Bronchial epithelial cell (primary cell): Measurements from ENCODE around the gene STOML1. TPM values are rescaled to one million over a fixed set of nuclear protein-coding genes. Genes with fewer than 3 reads are reported as not detected.

Source experiments
- DNase-seq: peaks from one replicate; pipeline ENCODE4 v3.0.0-alpha.2; 2010; ENCODE audit warnings: low read depth
- FAIRE-seq: peaks from 2 replicates; lab custom pipeline; 2011; peaks lifted over from hg19 to GRCh38; lab: Jason Lieb, UNC
- H3K27me3 ChIP-seq: 2 replicates; pipeline ENCODE4 v1.5.1; 2011; ENCODE audit warnings: low read length; ENCODE audit not compliant: control insufficient read depth, insufficient read depth
- H3K36me3 ChIP-seq: 2 replicates; pipeline ENCODE4 v1.5.1; 2011; ENCODE audit warnings: low read length; ENCODE audit not compliant: control insufficient read depth, insufficient read depth
- H3K4me3 ChIP-seq: 2 replicates; pipeline ENCODE4 v1.5.1; 2011; ENCODE audit warnings: mild to moderate bottlenecking, low read depth, low read length, control low read depth
- total RNA-seq: library from RNA; depleted of rRNA; stranded (reverse); fragments of >200 nt; gene quantifications from 2 replicates; pipeline ENCODE4 v1.2.1, GENCODE V29; 2014
- TF ChIP-seq, protein P1 (sequence below): IDR thresholded peaks from 2 replicates; pipeline ENCODE4 v1.5.1; 2011; ENCODE audit warnings: mild to moderate bottlenecking, moderate library complexity, low read length, control low read depth, inconsistent platforms; ENCODE audit not compliant: insufficient read depth, severe bottlenecking

Gene STOML1
- total RNA-seq, 1 donor from 2014 or later = 9.5 TPM

DNA sequence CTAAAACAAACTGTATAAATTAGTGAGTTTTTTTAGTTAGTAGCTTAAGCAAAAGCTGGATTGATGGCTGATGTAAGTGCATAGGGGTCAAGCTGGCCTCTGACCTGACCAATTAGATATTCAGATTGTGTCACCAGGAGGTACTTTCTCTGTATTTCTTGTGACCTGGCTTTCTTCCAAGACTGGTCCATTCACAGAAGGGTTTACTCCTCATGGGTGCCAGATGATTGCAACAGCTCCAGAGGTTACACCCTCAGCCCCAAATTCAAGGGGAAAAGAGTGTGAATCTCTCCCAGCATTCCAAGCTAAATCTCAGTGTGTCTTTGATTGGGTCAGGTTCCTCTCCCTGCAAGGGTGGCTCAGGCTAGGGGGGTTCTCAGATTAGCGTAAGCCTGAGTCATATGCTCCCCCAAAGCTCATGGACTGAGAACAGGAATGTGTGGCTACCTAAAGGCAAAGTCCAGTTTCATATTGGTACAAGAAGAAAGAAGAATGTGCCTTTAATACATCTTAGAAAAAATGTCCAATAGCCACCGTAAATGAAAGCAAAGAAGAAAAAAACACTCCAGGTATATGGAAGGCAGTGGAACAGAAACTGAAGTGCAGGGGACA lies 18.9 kb upstream of the STOML1 start:
- DNase-seq = peak; percentile 25
- no peak overlapping the region for H3K4me3 ChIP-seq

DNA sequence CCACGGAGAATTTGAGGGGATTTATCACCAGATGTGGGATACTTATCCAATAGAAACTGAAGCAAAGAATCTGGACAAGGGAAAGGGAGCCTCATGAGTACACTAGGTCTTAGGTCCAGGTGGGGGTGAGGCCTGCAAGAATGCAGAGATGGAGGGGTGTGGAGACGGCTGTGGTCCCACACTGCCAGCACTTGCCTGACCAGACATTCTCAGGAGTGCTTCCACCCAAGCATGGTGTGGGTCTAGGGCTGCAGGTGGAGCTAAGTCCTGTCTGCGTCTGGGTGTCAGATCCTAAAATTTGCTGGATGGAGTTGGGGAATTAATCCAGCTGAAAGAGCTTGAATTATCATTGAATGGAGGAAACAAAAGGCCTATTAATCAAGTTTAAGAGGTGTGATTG lies 16.8 kb upstream of the STOML1 start:
- no peak for FAIRE-seq
- Histone ChIP-seq H3K4me3 (no peak overlapping the region), H3K27me3 (no peaks in the 10 kb centered on the region), H3K36me3 (peaks cover 1% of the 10 kb centered on the region)
- TF ChIP-seq, protein P1, sequence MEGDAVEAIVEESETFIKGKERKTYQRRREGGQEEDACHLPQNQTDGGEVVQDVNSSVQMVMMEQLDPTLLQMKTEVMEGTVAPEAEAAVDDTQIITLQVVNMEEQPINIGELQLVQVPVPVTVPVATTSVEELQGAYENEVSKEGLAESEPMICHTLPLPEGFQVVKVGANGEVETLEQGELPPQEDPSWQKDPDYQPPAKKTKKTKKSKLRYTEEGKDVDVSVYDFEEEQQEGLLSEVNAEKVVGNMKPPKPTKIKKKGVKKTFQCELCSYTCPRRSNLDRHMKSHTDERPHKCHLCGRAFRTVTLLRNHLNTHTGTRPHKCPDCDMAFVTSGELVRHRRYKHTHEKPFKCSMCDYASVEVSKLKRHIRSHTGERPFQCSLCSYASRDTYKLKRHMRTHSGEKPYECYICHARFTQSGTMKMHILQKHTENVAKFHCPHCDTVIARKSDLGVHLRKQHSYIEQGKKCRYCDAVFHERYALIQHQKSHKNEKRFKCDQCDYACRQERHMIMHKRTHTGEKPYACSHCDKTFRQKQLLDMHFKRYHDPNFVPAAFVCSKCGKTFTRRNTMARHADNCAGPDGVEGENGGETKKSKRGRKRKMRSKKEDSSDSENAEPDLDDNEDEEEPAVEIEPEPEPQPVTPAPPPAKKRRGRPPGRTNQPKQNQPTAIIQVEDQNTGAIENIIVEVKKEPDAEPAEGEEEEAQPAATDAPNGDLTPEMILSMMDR = no peak
- DNase-seq = no peak

More for the DNA sequence above, 18.9 kb upstream of the STOML1 start:
- TF ChIP-seq, protein P1 = no peak
- no peaks in the 10 kb centered on the region for H3K27me3 ChIP-seq
- H3K36me3 ChIP-seq = peaks cover 6% of the 10 kb centered on the region
- FAIRE-seq = no peak

DNA sequence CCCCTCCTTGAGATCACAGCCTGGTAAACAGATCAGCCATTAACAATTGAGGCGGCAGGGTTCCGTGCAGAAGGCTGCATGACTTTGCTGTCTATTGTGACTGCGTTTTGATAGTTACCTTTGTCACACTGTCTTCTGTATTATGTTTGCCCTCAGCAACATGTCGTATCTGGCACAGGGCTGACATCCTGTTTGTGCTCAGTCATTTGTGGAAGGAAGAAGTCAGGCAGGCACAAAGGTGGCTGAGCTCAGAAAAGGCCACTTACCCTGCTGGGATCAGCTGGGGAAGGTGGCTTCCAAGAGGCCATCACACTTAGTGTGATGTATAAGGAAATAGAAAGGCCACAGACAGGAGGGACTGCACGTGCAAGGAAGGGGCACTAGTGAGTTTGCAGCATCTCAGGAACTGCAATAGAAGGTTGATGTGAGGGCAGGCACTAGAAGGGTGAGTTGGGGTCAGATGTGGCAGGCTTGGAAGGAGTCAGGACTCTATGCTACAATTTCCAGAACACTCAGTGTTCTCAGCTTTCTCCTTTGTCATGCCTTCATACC lies 15.8 kb upstream of the STOML1 start:
- FAIRE-seq (peak; percentile 43), DNase-seq (no peak)
- Histone ChIP-seq H3K36me3 (peaks cover 1% of the 10 kb centered on the region), H3K27me3 (no peaks in the 10 kb centered on the region), H3K4me3 (no peak overlapping the region)
- TF ChIP-seq, protein P1 = no peak

DNA sequence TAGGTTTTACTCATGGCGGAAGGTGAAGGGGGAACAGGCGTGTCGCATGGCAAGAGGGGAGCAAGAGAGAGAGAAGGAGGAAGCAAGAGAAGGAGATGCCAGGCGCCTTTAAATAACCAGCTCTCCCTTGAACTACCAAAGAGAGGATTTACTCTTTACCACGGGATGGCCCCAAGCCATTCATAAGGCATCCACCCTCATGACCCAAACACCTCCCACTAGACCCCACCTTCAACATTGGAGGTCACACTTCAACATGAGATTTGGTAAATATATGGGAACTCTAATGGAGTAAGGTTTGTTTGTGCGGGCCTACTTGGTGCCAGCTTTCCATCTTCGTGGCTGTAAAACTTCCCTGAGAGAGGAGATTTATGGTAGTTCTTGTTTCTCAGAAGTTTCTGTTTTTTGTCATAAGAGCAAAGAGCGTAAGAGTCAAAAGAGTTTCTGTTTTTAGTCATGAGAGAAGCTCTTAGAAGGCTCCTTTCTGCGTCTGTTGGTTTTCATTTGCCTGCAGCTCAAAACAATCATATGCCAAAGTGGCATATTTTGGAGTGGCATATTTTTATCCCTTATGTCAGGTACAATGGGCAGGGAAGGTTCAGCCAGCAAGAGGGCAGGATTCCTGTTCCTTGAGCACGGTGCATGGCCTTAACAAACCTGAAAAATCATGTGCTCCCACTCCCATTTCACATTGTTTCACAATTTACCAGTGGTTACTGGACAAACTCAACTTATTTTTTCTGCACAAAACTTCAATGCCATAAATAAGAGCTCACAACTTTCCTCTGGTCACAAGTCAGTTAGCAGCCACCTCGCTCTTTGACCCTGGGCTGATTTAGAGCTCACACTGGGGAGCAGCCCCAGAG lies 14.9 kb upstream of the STOML1 start:
- FAIRE-seq (no peak), DNase-seq (no peak)
- H3K36me3 ChIP-seq = peaks cover 1% of the 10 kb centered on the region
- H3K27me3 ChIP-seq = no peaks in the 10 kb centered on the region
- TF ChIP-seq, protein P1 = no peak
- H3K4me3 ChIP-seq = no peak overlapping the region

DNA sequence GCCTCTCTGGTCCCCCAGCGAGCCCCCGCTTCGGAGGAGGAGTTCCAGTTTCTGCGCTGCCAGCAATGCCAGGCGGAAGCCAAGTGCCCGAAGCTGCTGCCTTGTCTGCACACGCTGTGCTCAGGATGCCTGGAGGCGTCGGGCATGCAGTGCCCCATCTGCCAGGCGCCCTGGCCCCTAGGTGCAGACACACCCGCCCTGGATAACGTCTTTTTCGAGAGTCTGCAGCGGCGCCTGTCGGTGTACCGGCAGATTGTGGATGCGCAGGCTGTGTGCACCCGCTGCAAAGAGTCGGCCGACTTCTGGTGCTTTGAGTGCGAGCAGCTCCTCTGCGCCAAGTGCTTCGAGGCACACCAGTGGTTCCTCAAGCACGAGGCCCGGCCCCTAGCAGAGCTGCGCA lies 5.9 kb upstream of the STOML1 start:
- FAIRE-seq = no peak
- no peak for DNase-seq
- Histone ChIP-seq H3K36me3 (peaks cover 7% of the 10 kb centered on the region), H3K27me3 (no peaks in the 10 kb centered on the region), H3K4me3 (no peak overlapping the region)
- TF ChIP-seq, protein P1 = no peak
